Neural cell (in vitro differentiated cells): Measurements from ENCODE around the gene CIROP. TPM values are rescaled to one million over a fixed set of nuclear protein-coding genes. Genes with fewer than 3 reads are reported as not detected.

ENCODE experiments used
- H2AFZ ChIP-seq: fragments of 200-600, 300-800 bp; sonication (generic), shearing (Covaris generic); 2 replicates; pipeline ENCODE4 v1.6.0; 2014; ENCODE audit warnings: low read depth, mild to moderate bottlenecking, antibody characterized with exemption, low read length, moderate library complexity
- H3F3A ChIP-seq: fragments of 200-600 bp; shearing (Covaris generic); 2 replicates; pipeline ENCODE4 v1.6.1; 2016; ENCODE audit warnings: mild to moderate bottlenecking, moderate library complexity, mixed read lengths, antibody characterized with exemption, low read length; ENCODE audit not compliant: insufficient read depth, poor library complexity, severe bottlenecking
- H3K27ac ChIP-seq: fragments of 200-600, 300-800 bp; sonication (generic), shearing (Covaris generic); 2 replicates; pipeline ENCODE4 v1.5.1; 2014; ENCODE audit warnings: mild to moderate bottlenecking, low read length, moderate library complexity
- H3K27me3 ChIP-seq: fragments of 300-800, 200-600 bp; sonication (generic), shearing (Covaris generic); 2 replicates; pipeline ENCODE4 v1.6.0; 2014; ENCODE audit warnings: mild to moderate bottlenecking, low read depth, low read length, moderate library complexity; ENCODE audit not compliant: insufficient read depth
- H3K36me3 ChIP-seq: fragments of 300-800, 200-600 bp; sonication (generic), shearing (Covaris generic); 2 replicates; pipeline ENCODE4 v1.5.1; 2014; ENCODE audit warnings: mild to moderate bottlenecking, antibody characterized with exemption, low read length, moderate library complexity; ENCODE audit not compliant: insufficient read depth
- H3K4me2 ChIP-seq: fragments of 300-800, 200-600 bp; sonication (generic), shearing (Covaris generic); 2 replicates; pipeline ENCODE4 v1.6.0; 2014; ENCODE audit warnings: mild to moderate bottlenecking, low read length
- H3K4me3 ChIP-seq: fragments of 300-800, 200-600 bp; sonication (generic), shearing (Covaris generic); 2 replicates; pipeline ENCODE4 v1.5.1; 2014; ENCODE audit warnings: mild to moderate bottlenecking, low read length, moderate library complexity
- H3K79me2 ChIP-seq: fragments of 200-600 bp; shearing (Covaris generic); replicated peaks from 2 replicates; pipeline ENCODE4 v1.6.0; 2014; ENCODE audit warnings: mild to moderate bottlenecking, low read length, moderate library complexity; ENCODE audit not compliant: insufficient read depth
- H3K9ac ChIP-seq: fragments of 300-800, 200-600 bp; sonication (generic), shearing (Covaris generic); 2 replicates; pipeline ENCODE4 v1.6.1; 2016; ENCODE audit warnings: mild to moderate bottlenecking, low read length, mixed read lengths
- H3K9me2 ChIP-seq: fragments of 200-600 bp; shearing (Covaris generic); 2 replicates; pipeline ENCODE4 v1.6.1; 2016; ENCODE audit warnings: mild to moderate bottlenecking, low read length, mixed read lengths; ENCODE audit not compliant: insufficient read depth
- H3K9me3 ChIP-seq: fragments of 200-600, 300-800 bp; sonication (generic), shearing (Covaris generic); 2 replicates; pipeline ENCODE4 v1.6.1; 2016; ENCODE audit warnings: mild to moderate bottlenecking, mixed run types, low read length, moderate library complexity, mixed read lengths
- H4K20me1 ChIP-seq: fragments of 200-600 bp; shearing (Covaris generic); 2 replicates; pipeline ENCODE4 v1.6.1; 2016; ENCODE audit warnings: mild to moderate bottlenecking, mixed run types; ENCODE audit not compliant: insufficient read depth
- CTCF ChIP-seq: fragments of 450-650 bp; IDR thresholded peaks from 2 replicates; pipeline ENCODE4 v1.5.1; 2014; ENCODE audit warnings: antibody characterized with exemption, mild to moderate bottlenecking, moderate library complexity; ENCODE audit not compliant: poor library complexity, severe bottlenecking
- EP300 ChIP-seq: fragments of 450-650 bp; conservative IDR thresholded peaks from 2 replicates; pipeline ENCODE4 v1.6.1; 2014; ENCODE audit warnings: antibody characterized with exemption, mild to moderate bottlenecking, moderate library complexity; ENCODE audit not compliant: poor library complexity, severe bottlenecking
- EZH2 ChIP-seq: fragments of 200-600, 300-800 bp; shearing (Covaris generic), sonication (generic); IDR thresholded peaks from 2 replicates; pipeline ENCODE4 v1.6.1; 2014; ENCODE audit warnings: antibody characterized with exemption, low read length, borderline replicate concordance, mild to moderate bottlenecking; ENCODE audit not compliant: insufficient read depth, poor library complexity, severe bottlenecking
- MXI1 ChIP-seq: fragments of 450-650 bp; conservative IDR thresholded peaks from 2 replicates; pipeline ENCODE4 v1.6.1; 2014; ENCODE audit warnings: antibody characterized with exemption, mild to moderate bottlenecking; ENCODE audit not compliant: poor library complexity, severe bottlenecking
- POLR2AphosphoS5 ChIP-seq: IDR thresholded peaks from 2 replicates; pipeline ENCODE4 v1.6.1; 2012
- RAD21 ChIP-seq: fragments of 450-650 bp; conservative IDR thresholded peaks from 2 replicates; pipeline ENCODE4 v1.6.1; 2014; ENCODE audit warnings: antibody characterized with exemption, mild to moderate bottlenecking, moderate library complexity
- REST ChIP-seq: IDR thresholded peaks from 2 replicates; pipeline ENCODE4 v1.6.1; 2012; ENCODE audit warnings: borderline replicate concordance
- SMC3 ChIP-seq: fragments of 450-650 bp; conservative IDR thresholded peaks from 2 replicates; pipeline ENCODE4 v1.6.1; 2014; ENCODE audit warnings: antibody characterized with exemption, mild to moderate bottlenecking, moderate library complexity; ENCODE audit not compliant: poor library complexity
- TAF1 ChIP-seq: IDR thresholded peaks from 2 replicates; pipeline ENCODE4 v1.6.1; 2012; ENCODE audit warnings: low read depth
- polyA plus RNA-seq: library from polyadenylated mRNA; depleted of rRNA; stranded (reverse); fragments of >200 nt; gene quantifications from 2 replicates; pipeline ENCODE4 v1.2.3, GENCODE V29; 2014

CIROP gene
- polyA plus RNA-seq, 1 donor from 2014 or later, result not detected

GRCh38 chr14:23128969-23129758, 24.4 kb upstream of the CIROP start:
- Histone ChIP-seq H3K9me3 (no peaks in the 10 kb centered on the region), H3K27ac (no peak overlapping the region), H3F3A (no peaks in the 10 kb centered on the region), H3K9ac (no peak overlapping the region), H3K9me2 (no peaks in the 10 kb centered on the region), H3K27me3 (no peaks in the 10 kb centered on the region), H3K4me3 (no peak overlapping the region), H3K36me3 (no peaks in the 10 kb centered on the region), H3K79me2 (no peaks in the 10 kb centered on the region), H4K20me1 (no peaks in the 10 kb centered on the region), H2AFZ (no peak overlapping the region), H3K4me2 (no peak overlapping the region)
- TF ChIP-seq SMC3 (no peak), EP300 (no peak)

- no peak for TF ChIP-seq TAF1
- no peak for TF ChIP-seq MXI1
- no peak for TF ChIP-seq CTCF
- no peak for TF ChIP-seq RAD21
- no peak for TF ChIP-seq EP300
- TF ChIP-seq POLR2AphosphoS5, result no peak
- no peak for TF ChIP-seq EZH2
- TF ChIP-seq REST, result no peak
- no peak for TF ChIP-seq SMC3
Observed at GRCh38 chr14:23127861-23128260, 23.1 kb upstream of the CIROP start.

More at GRCh38 chr14:23127861-23128260, 23.1 kb upstream of the CIROP start:
- H4K20me1 ChIP-seq, result no peaks in the 10 kb centered on the region
- H3K79me2 ChIP-seq, result no peaks in the 10 kb centered on the region
- no peaks in the 10 kb centered on the region for H3K9me2 ChIP-seq
- no peak overlapping the region for H3K27ac ChIP-seq
- H3K9ac ChIP-seq, result no peak overlapping the region
- H3K4me2 ChIP-seq, result no peak overlapping the region
- no peaks in the 10 kb centered on the region for H3K9me3 ChIP-seq
- H3F3A ChIP-seq, result no peaks in the 10 kb centered on the region
- no peaks in the 10 kb centered on the region for H3K36me3 ChIP-seq
- H2AFZ ChIP-seq, result no peak overlapping the region
- H3K4me3 ChIP-seq, result no peak overlapping the region
- no peaks in the 10 kb centered on the region for H3K27me3 ChIP-seq
